Kidney glomerular epithelial cell (primary cell): ENCODE results near the gene NELFE.
A peak's percentile ranks its signal among the peaks of the same experiment; 100 is the strongest.
"Not testable (repeated sequence)": the region's sequence is repeated elsewhere in the genome, so short reads cannot be mapped to it uniquely, and the experiment has no call there.

Experiments
- DNase-seq: peaks from one replicate; lab custom pipeline; 2025; lab: John Stamatoyannopoulos, UW

NELFE gene

DNA sequence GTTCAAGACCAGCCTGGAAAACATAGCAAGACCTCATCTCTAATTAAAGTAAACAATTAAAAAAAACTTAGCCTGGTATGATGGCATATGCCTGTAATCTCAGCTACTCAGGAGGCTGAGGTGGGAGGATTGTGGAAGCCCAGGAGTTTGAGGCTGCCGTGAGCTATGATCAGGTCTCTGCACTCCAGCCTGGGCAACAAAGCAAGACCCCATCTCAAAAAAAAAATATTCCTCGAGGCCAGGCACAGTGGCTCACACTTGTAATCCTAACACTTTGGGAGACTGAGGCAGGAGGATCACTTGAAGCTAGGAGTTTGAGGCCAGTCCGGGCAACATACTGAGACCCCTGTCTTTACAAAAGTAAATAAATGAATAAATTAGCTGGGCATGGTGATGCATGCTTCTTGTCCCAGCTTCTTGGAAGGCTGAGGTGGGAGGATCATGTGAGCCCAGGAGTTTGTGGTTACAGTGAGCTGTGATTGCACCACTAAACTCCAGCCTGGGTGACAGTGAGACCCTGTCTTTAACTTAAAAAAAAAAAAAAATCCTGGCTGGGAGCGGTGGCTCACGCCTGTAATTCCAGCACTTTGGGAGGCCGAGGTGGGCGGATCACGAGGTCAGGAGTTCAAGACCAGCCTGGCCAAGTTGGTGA lies 40.6 kb downstream of the NELFE start:
- no peak for DNase-seq

DNA sequence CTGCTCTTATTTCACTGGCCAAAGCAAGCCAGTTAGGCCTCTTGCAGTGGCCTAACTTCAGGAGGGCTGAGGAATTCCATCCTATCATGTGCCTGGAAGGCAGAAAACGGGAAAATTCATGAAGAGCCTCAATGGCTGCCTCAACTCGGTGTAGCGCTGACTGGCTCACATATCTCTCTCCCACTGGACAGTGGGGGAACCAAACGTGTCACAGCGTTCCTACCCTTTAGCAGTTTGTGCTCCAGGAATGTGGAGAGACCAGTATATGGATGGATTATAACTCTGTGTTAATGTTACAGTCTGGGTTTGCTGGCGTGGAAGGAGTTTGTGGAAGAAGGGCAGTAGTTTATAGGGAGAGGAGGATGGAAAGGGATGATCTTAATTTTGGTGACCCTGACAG lies 43.0 kb downstream of the NELFE start:
- no peak for DNase-seq

DNA sequence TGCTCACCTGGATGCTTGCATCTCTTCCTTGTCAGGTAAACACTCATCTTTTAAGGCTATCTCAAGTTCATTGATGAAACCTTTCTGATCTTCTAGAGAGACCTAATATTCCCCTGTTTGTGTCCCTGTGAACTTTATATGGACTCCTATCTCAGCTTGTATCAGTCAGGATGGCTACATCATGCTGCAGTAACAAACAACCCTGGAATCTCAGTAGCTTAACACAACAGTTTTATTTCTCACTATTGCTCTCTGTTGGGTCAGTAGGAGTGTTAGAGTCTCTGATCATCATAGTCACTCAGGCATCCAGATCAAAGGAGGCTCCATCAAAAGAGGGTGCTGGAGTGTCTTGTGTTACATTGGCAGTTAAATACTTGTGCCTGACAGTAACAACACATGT lies 43.4 kb downstream of the NELFE start:
- DNase-seq, result no peak

DNA sequence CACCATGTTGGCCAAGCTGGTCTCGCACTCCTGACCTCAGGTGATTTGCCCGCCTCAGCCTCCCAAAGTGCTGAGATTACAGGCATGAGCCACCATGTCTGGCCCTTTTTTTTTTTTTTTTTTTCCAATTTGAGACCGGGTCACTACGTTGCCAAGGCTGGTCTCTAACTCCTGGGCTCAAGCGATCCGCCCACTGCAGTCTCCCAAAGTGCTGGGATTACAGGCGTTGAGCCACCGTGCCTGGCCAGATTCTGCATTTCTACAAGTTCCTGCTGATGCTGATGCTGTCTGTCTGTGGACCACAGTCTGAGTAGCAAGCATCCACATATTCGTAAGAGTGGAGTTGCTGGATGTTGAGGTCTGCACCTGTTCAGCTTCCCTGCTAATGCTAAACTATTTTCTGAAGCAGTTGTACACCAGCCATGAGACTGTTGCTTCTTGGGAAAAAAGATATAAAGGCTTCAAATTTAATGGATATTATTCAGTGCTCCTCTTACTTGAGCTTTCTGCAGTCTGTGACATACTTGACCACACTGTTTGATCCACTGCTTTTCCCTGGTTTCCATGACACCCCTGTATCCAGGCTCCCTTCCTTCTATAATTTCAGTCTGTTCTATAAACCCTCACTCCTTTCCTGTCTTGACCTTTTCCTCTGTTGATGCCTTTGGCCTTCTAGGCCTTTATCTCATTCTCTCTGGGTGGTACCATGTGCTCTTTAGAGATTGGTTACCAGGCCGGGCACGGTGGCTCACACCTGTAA lies 46.8 kb downstream of the NELFE start:
- DNase-seq, result no peak

DNA sequence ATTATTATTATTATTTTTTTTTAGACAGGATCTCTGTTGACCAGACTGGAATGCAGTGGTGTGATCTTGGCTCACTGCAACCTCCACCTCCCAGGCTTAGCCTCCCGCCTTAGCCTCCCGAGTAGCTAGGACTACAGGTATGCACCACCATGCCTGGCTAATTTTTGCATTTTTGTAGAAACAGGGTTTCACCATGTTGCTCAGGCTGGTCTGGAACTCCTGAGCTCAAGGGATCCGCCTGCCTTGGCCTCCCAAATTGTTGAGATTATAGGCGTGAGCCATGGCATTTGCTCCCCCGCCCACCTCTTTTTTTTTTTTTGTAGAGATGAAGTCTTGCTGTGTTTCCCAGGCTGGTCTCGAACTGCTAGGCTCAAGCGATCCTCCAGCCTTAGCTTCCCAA lies 49.5 kb downstream of the NELFE start:
- DNase-seq, result not testable (repeated sequence)

- DNase-seq, result peak; percentile 26
Observed at GRCh38 chr6:31908791-31909190, 50.0 kb downstream of the NELFE start.

GRCh38 chr6:31908255-31908654 lies 50.5 kb downstream of the NELFE start:
- DNase-seq, result not testable (repeated sequence)

GRCh38 chr6:31907158-31907813 lies 51.5 kb downstream of the NELFE start:
- DNase-seq, result peak; percentile 79

DNA sequence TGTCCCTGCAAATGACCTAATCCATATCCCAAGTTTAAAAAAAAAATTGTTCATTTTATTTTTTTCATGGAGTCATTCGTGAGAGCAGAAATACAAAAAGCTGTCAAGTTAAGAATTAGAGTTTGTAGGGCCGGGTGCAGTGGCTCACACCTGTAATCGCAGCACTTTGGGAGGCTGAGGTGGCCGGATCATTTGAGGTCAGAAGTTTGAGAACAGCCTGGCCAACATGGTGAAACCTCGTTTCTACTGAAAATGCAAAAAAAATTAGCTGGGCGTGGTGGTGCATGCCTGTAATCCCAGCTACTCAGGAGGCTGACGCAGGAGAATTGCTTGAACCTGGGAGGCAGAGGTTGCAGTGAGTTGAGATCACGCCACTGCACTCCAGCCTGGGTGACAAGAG lies 52.0 kb downstream of the NELFE start:
- DNase-seq, result not testable (repeated sequence)

- no peak for DNase-seq
Observed at GRCh38 chr6:31906122-31906521, 52.6 kb downstream of the NELFE start.

GRCh38 chr6:31905041-31905440 lies 53.7 kb downstream of the NELFE start:
- DNase-seq, result no peak

DNA sequence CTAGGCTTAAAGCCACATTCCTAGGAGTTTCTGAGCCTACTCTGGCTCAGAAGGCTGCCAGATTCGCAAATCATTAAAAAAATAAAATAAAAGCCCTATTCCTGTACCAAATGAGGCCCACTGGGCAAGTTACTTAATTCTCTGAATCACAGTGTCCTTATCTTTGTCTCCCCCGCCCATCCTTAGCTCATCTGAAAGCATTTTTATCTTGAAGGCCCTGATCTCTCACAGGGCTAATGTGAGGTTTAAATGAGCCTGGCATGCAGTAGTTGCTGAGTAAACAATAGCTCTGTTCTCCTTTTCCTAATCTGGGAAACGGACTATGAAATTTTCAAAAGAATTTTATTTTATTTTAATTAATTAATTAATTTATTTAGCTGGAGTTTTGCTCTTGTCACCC lies 54.8 kb downstream of the NELFE start:
- no peak for DNase-seq
